CD4-positive, alpha-beta T cell treated with Interleukin-6 at 100 ng/mL for 8 hours (primary cell): ENCODE data around the gene AHRR.

Experiments used
- DNase-seq: peaks from one replicate; pipeline ENCODE4 v3.0.0-alpha.2; 2020; ENCODE audit warnings: mixed read lengths, low spot score

AHRR gene

GRCh38 chr5:429453-430188 lies 108.1 kb downstream of the AHRR start:
- DNase-seq = no peak

- DNase-seq = no peak
Observed at GRCh38 chr5:430214-430925, 108.9 kb downstream of the AHRR start.

- no peak for DNase-seq
Observed at GRCh38 chr5:431001-431710, 109.6 kb downstream of the AHRR start.

GRCh38 chr5:431711-432050 lies 110.2 kb downstream of the AHRR start:
- no peak for DNase-seq

- DNase-seq = no peak
Observed at GRCh38 chr5:432201-432927, 110.8 kb downstream of the AHRR start.

GRCh38 chr5:432928-433791 lies 111.6 kb downstream of the AHRR start:
- no peak for DNase-seq

- DNase-seq = no peak
Observed at GRCh38 chr5:433836-434235, 112.3 kb downstream of the AHRR start.

- no peak for DNase-seq
Observed at GRCh38 chr5:434443-435146, 113.1 kb downstream of the AHRR start.

- DNase-seq = no peak
Observed at GRCh38 chr5:435156-435790, 113.8 kb downstream of the AHRR start.

- DNase-seq = no peak
Observed at GRCh38 chr5:435961-436640, 114.6 kb downstream of the AHRR start.

GRCh38 chr5:436641-436975 lies 115.1 kb downstream of the AHRR start:
- DNase-seq = no peak

- no peak for DNase-seq
Observed at GRCh38 chr5:437281-437771, 115.8 kb downstream of the AHRR start.

- no peak for DNase-seq
Observed at GRCh38 chr5:438481-438981, 117.0 kb downstream of the AHRR start.

GRCh38 chr5:439181-439580 lies 117.7 kb downstream of the AHRR start:
- DNase-seq = no peak

GRCh38 chr5:439636-440035 lies 118.1 kb downstream of the AHRR start:
- no peak for DNase-seq

- no peak for DNase-seq
Observed at GRCh38 chr5:440401-441201, 119.1 kb downstream of the AHRR start.

- DNase-seq = no peak
Observed at GRCh38 chr5:441996-442334, 120.5 kb downstream of the AHRR start.

GRCh38 chr5:442335-443238 lies 121.1 kb downstream of the AHRR start, which contains the start of gene EXOC3:
Gene EXOC3, plus strand, starts transcription at chr5:443176. Its CDS starts 3,030 bp downstream, at chr5:446206.
- DNase-seq = peak; percentile 69
